HEK293 (cell line): ENCODE measurements around the gene STK16.

Experiments
- CTCF ChIP-seq: fragments of 450-650 bp; formaldehyde crosslinking; IDR thresholded peaks from 2 replicates; pipeline ENCODE4 v1.5.1; 2016; ENCODE audit warnings: missing biosample characterization, missing genetic modification characterization
- FEZF1 ChIP-seq: fragments of 450-650 bp; formaldehyde crosslinking; IDR thresholded peaks from 2 replicates; pipeline ENCODE4 v1.5.1; 2016; ENCODE audit warnings: missing biosample characterization, missing genetic modification characterization
- PATZ1 ChIP-seq: fragments of 450-650 bp; formaldehyde crosslinking; IDR thresholded peaks from 2 replicates; pipeline ENCODE4 v1.5.1; 2016; ENCODE audit warnings: missing biosample characterization, missing genetic modification characterization
- PBX3 ChIP-seq: sonication (generic); formaldehyde crosslinking; IDR thresholded peaks from 2 replicates; pipeline ENCODE4 v1.8.1; 2022; ENCODE audit warnings: mild to moderate bottlenecking, moderate library complexity, missing genetic modification reagents
- PRDM10 ChIP-seq: fragments of 450-650 bp; formaldehyde crosslinking; IDR thresholded peaks from 2 replicates; pipeline ENCODE4 v1.5.1; 2016; ENCODE audit warnings: missing biosample characterization, missing genetic modification characterization
- SCRT2 ChIP-seq: fragments of 450-650 bp; formaldehyde crosslinking; IDR thresholded peaks from 2 replicates; pipeline ENCODE4 v1.5.1; 2016; ENCODE audit warnings: missing biosample characterization, missing genetic modification characterization
- SP2 ChIP-seq: fragments of 450-650 bp; formaldehyde crosslinking; IDR thresholded peaks from 2 replicates; pipeline ENCODE4 v1.5.1; 2016; ENCODE audit warnings: missing biosample characterization, missing genetic modification characterization
- SP7 ChIP-seq: fragments of 450-650 bp; formaldehyde crosslinking; IDR thresholded peaks from 2 replicates; pipeline ENCODE4 v1.5.1; 2016; ENCODE audit warnings: missing biosample characterization, missing genetic modification characterization
- ZBTB26 ChIP-seq: fragments of 450-650 bp; formaldehyde crosslinking; optimal IDR thresholded peaks from 2 replicates; pipeline ENCODE3; 2016; ENCODE audit warnings: missing biosample characterization, mild to moderate bottlenecking, missing genetic modification characterization
- ZBTB48 ChIP-seq: fragments of 450-650 bp; formaldehyde crosslinking; IDR thresholded peaks from 2 replicates; pipeline ENCODE4 v1.5.1; 2016; ENCODE audit warnings: missing biosample characterization, missing genetic modification characterization
- ZBTB7A ChIP-seq: fragments of 450-650 bp; formaldehyde crosslinking; IDR thresholded peaks from 2 replicates; pipeline ENCODE4 v1.5.1; 2016; ENCODE audit warnings: low read depth, missing biosample characterization, missing genetic modification characterization
- ZFHX2 ChIP-seq: fragments of 450-650 bp; formaldehyde crosslinking; conservative IDR thresholded peaks from 2 replicates; pipeline ENCODE4 v1.5.1; 2016; ENCODE audit warnings: missing biosample characterization, missing genetic modification characterization
- ZNF112 ChIP-seq: fragments of 450-650 bp; formaldehyde crosslinking; IDR thresholded peaks from 2 replicates; pipeline ENCODE4 v1.5.0; 2017; ENCODE audit warnings: missing biosample characterization, missing genetic modification characterization
- ZNF335 ChIP-seq: fragments of 450-650 bp; formaldehyde crosslinking; conservative IDR thresholded peaks from 2 replicates; pipeline ENCODE4 v1.5.1; 2016; ENCODE audit warnings: missing biosample characterization, missing genetic modification characterization
- ZNF398 ChIP-seq: fragments of 450-650 bp; formaldehyde crosslinking; IDR thresholded peaks from 2 replicates; pipeline ENCODE4 v1.5.1; 2017; ENCODE audit warnings: missing biosample characterization, missing genetic modification characterization
- ZNF558 ChIP-seq: fragments of 450-650 bp; formaldehyde crosslinking; IDR thresholded peaks from 2 replicates; pipeline ENCODE4 v1.5.1; 2016; ENCODE audit warnings: missing biosample characterization, missing genetic modification characterization
- ZNF561 ChIP-seq: fragments of 450-650 bp; IDR thresholded peaks from 2 replicates; pipeline ENCODE4 v1.5.1; 2018; ENCODE audit warnings: missing biosample characterization, missing genetic modification characterization, borderline replicate concordance
- ZNF626 ChIP-seq: fragments of 450-650 bp; sonication (Bioruptor Pico); formaldehyde crosslinking; IDR thresholded peaks from 2 replicates; pipeline ENCODE4 v1.5.1; 2018; ENCODE audit warnings: missing biosample characterization, missing genetic modification characterization, inconsistent platforms
- ZNF692 ChIP-seq: fragments of 450-650 bp; formaldehyde crosslinking; IDR thresholded peaks from 2 replicates; pipeline ENCODE4 v1.5.1; 2016; ENCODE audit warnings: missing biosample characterization, missing genetic modification characterization
- ZSCAN5A ChIP-seq: fragments of 450-650 bp; formaldehyde crosslinking; IDR thresholded peaks from 2 replicates; pipeline ENCODE4 v1.5.1; 2016; ENCODE audit warnings: missing biosample characterization, missing genetic modification characterization

The STK16 gene

GRCh38 chr2:219294356-219295351 lies 49.4 kb downstream of the STK16 start (continued):
- peak; percentile 88 for TF ChIP-seq CTCF (tag by site-specific recombination)
- 0 out of 2 replicates have a peak, but pooled peaks have one; percentile 36 for TF ChIP-seq PRDM10 (tag by site-specific recombination)
- TF ChIP-seq SP7: peak; percentile 38; the same call in 1 of the 2 replicates
- TF ChIP-seq ZBTB7A: 0 out of 2 replicates have a peak, but pooled peaks have one; percentile 6
- TF ChIP-seq ZNF626 (tag by site-specific recombination): no peak
- peak; percentile 62; the same call in 1 of the 2 replicates for TF ChIP-seq PBX3 (CRISPR knock-in tag)
- TF ChIP-seq ZNF558 (tag by site-specific recombination): no peak
- peak; percentile 71; the same call in 1 of the 2 replicates for TF ChIP-seq ZNF692 (tag by site-specific recombination)
- TF ChIP-seq SCRT2: peak; percentile 44
- TF ChIP-seq SP2: peak; percentile 35
- peak; percentile 72 for TF ChIP-seq PATZ1 (tag by site-specific recombination)
- peak; percentile 53; the same call in 1 of the 2 replicates for TF ChIP-seq ZNF398 (tag by site-specific recombination)
- TF ChIP-seq ZFHX2 (tag by site-specific recombination): peak; percentile 77
- peak; percentile 76 for TF ChIP-seq ZBTB26 (tag by site-specific recombination)
- TF ChIP-seq ZNF561 (tag by site-specific recombination): peak; percentile 97; the same call in 1 of the 2 replicates
- TF ChIP-seq ZNF112 (tag by site-specific recombination): no peak
- peak; percentile 62; the same call in 1 of the 2 replicates for TF ChIP-seq ZBTB48 (tag by site-specific recombination)
- TF ChIP-seq ZNF335 (tag by site-specific recombination): peak; percentile 95
- TF ChIP-seq ZSCAN5A (tag by site-specific recombination): 0 out of 2 replicates have a peak, but pooled peaks have one; percentile 38
- no peak for TF ChIP-seq FEZF1
